ENCODE measurements around the gene BRD2.
A peak's percentile ranks its signal among the peaks of the same experiment; 100 is the strongest.

Gene BRD2

DNA sequence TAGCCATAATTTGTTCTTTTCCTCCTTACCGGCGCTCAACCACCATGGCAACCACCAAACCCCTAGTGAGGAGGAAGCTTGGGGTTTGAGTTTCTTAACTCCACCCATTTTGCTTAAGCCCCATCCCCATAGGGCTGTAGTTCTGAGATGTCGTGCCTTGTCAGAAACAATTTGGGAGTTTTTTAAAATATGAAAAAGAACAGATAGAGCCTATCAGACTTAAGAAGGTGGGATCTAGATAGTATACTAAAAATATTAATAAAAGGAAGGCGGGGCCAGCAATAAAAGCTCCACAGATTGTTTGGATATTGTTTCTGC lies 5.6 kb downstream of the BRD2 start:
- Histone ChIP-seq H3K4me3 (ENCODE audit: low read depth, low read length) (peak overlapping the region; percentile 83), H3K9me3 (no peaks in the 10 kb centered on the region), H3K27me3 (no peaks in the 10 kb centered on the region), H3K4me1 (no peaks in the 10 kb centered on the region), H3K36me3 (peaks cover 84% of the 10 kb centered on the region)
- no peak for DNase-seq
- TF ChIP-seq, protein P1, sequence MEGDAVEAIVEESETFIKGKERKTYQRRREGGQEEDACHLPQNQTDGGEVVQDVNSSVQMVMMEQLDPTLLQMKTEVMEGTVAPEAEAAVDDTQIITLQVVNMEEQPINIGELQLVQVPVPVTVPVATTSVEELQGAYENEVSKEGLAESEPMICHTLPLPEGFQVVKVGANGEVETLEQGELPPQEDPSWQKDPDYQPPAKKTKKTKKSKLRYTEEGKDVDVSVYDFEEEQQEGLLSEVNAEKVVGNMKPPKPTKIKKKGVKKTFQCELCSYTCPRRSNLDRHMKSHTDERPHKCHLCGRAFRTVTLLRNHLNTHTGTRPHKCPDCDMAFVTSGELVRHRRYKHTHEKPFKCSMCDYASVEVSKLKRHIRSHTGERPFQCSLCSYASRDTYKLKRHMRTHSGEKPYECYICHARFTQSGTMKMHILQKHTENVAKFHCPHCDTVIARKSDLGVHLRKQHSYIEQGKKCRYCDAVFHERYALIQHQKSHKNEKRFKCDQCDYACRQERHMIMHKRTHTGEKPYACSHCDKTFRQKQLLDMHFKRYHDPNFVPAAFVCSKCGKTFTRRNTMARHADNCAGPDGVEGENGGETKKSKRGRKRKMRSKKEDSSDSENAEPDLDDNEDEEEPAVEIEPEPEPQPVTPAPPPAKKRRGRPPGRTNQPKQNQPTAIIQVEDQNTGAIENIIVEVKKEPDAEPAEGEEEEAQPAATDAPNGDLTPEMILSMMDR (IDR thresholded peaks at IDR 0.05; ENCODE audit: low read depth, low read length) = no peak

DNA sequence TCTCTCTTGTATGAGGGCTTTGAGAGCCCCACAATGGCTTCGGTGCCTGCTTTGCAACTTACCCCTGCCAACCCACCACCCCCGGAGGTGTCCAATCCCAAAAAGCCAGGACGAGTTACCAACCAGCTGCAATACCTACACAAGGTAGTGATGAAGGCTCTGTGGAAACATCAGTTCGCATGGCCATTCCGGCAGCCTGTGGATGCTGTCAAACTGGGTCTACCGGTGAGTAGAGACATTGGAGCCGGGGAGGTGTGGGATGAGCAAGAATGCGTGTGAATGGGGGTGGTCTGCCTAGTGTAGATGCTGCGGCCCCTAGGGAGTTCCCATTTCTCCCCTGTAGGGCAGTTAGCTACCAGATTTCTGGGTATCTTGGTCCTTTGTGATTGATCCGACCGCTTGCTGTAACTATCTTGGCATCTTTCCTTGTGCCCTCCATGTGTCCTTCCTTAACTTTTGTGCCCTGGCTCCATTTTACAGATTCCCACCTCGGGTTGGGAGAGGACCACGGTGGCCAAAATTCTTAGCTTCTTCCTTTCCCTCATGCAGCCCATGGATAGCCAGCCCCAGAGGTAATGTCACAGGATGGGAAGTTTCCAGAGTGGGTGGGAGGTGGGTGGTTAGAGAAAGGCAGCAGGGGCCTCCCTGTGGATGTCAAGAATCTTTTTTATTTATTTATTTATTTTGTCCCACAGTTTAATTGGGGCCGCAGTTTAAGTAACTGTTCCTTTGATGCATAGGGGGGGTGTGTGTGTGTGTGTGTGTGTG lies 6.3 kb downstream of the BRD2 start:
- no peaks in the 10 kb centered on the region for H3K4me1 ChIP-seq
- DNase-seq = no peak
- no peaks in the 10 kb centered on the region for H3K9me3 ChIP-seq
- no peaks in the 10 kb centered on the region for H3K27me3 ChIP-seq
- TF ChIP-seq, protein P1 (IDR thresholded peaks at IDR 0.05; ENCODE audit: low read depth, low read length) = no peak
- H3K36me3 ChIP-seq = peaks cover 86% of the 10 kb centered on the region
- H3K4me3 ChIP-seq (ENCODE audit: low read depth, low read length) = peak overlapping the region; percentile 83

DNA sequence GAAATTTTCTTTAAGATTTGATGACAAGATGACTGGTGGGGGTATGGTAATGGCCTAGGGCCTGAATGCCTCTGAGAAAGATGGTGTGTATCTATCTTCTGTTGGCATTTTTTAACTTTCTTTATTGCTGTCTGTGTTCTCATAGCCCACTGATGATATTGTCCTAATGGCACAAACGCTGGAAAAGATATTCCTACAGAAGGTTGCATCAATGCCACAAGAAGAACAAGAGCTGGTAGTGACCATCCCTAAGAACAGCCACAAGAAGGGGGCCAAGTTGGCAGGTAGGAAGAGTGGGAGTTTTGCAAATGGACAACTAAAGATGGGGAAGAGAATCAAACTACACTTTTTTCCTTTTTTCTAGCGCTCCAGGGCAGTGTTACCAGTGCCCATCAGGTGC lies 7.5 kb downstream of the BRD2 start:
- TF ChIP-seq, protein P1 (IDR thresholded peaks at IDR 0.05; ENCODE audit: low read depth, low read length) = no peak
- DNase-seq = no peak
- Histone ChIP-seq H3K4me1 (no peaks in the 10 kb centered on the region), H3K27me3 (no peaks in the 10 kb centered on the region), H3K9me3 (no peaks in the 10 kb centered on the region), H3K4me3 (ENCODE audit: low read depth, low read length) (peak overlapping the region; percentile 83; the same call in 1 of the 2 replicates), H3K36me3 (peaks cover 93% of the 10 kb centered on the region)

DNA sequence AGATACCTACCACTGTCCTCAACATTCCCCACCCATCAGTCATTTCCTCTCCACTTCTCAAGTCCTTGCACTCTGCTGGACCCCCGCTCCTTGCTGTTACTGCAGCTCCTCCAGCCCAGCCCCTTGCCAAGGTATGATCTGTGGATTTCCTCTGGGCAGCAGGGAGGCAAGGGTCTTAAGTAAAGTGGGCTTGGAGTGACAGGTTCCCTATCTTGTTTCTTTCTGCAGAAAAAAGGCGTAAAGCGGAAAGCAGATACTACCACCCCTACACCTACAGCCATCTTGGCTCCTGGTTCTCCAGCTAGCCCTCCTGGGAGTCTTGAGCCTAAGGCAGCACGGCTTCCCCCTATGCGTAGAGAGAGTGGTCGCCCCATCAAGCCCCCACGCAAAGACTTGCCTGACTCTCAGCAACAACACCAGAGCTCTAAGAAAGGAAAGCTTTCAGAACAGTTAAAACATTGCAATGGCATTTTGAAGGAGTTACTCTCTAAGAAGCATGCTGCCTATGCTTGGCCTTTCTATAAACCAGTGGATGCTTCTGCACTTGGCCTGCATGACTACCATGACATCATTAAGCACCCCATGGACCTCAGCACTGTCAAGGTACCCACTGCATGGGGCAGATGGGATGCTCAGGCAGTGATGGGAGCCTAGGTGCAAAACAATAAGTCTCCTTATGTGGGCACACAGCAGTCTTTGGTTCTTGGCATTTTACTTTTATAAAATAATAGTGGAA lies 8.1 kb downstream of the BRD2 start:
- DNase-seq = no peak
- no peaks in the 10 kb centered on the region for H3K9me3 ChIP-seq
- no peak overlapping the region; the same call in 1 of the 2 replicates for H3K4me3 ChIP-seq (ENCODE audit: low read depth, low read length)
- no peaks in the 10 kb centered on the region for H3K4me1 ChIP-seq
- TF ChIP-seq, protein P1 (IDR thresholded peaks at IDR 0.05; ENCODE audit: low read depth, low read length) = no peak
- H3K27me3 ChIP-seq = no peaks in the 10 kb centered on the region
- H3K36me3 ChIP-seq = peaks cover 95% of the 10 kb centered on the region

DNA sequence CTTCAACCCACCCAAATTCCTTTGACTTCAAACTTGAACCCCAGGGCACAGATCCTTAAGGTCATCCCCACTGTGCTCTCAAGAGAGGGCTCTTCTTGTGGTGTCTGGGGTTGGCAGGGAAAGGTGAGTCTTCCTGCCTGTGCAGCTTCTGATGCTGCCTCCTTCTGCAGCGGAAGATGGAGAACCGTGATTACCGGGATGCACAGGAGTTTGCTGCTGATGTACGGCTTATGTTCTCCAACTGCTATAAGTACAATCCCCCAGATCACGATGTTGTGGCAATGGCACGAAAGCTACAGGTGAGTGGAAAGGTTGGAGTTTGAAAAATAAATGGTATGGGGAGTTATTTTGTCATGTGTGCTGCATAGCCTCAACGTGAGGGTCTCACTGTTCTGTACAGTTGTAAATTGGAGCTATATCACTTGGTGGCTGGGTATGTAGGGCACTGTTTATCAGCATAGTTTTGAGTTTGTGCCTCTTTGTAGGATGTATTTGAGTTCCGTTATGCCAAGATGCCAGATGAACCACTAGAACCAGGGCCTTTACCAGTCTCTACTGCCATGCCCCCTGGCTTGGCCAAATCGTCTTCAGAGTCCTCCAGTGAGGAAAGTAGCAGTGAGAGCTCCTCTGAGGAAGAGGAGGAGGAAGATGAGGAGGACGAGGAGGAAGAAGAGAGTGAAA lies 9.0 kb downstream of the BRD2 start:
- no peaks in the 10 kb centered on the region for H3K9me3 ChIP-seq
- DNase-seq = no peak
- no peak overlapping the region for H3K4me3 ChIP-seq (ENCODE audit: low read depth, low read length)
- peaks cover 100% of the 10 kb centered on the region for H3K36me3 ChIP-seq
- no peaks in the 10 kb centered on the region for H3K27me3 ChIP-seq
- H3K4me1 ChIP-seq = no peaks in the 10 kb centered on the region
- TF ChIP-seq, protein P1 (IDR thresholded peaks at IDR 0.05; ENCODE audit: low read depth, low read length) = no peak

All from BE2C (cell line).